Stimulated activated CD4-positive, alpha-beta T cell treated with anti-CD3 and anti-CD28 coated beads, Interleukin-15, amount 100 ng/mL, for 48 hours (primary cell): Measurements from ENCODE around the gene DDO.
"Not testable (repeated sequence)": the region's sequence is repeated elsewhere in the genome, so short reads cannot be mapped to it uniquely, and the experiment has no call there.

Experiments
- DNase-seq, 2 donors: peaks; one replicate each; pipeline ENCODE4 v3.0.0-alpha.2; 2020; ENCODE audit warnings: low read depth in 2 of 2

Gene DDO, protein sequence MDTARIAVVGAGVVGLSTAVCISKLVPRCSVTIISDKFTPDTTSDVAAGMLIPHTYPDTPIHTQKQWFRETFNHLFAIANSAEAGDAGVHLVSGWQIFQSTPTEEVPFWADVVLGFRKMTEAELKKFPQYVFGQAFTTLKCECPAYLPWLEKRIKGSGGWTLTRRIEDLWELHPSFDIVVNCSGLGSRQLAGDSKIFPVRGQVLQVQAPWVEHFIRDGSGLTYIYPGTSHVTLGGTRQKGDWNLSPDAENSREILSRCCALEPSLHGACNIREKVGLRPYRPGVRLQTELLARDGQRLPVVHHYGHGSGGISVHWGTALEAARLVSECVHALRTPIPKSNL

DNA sequence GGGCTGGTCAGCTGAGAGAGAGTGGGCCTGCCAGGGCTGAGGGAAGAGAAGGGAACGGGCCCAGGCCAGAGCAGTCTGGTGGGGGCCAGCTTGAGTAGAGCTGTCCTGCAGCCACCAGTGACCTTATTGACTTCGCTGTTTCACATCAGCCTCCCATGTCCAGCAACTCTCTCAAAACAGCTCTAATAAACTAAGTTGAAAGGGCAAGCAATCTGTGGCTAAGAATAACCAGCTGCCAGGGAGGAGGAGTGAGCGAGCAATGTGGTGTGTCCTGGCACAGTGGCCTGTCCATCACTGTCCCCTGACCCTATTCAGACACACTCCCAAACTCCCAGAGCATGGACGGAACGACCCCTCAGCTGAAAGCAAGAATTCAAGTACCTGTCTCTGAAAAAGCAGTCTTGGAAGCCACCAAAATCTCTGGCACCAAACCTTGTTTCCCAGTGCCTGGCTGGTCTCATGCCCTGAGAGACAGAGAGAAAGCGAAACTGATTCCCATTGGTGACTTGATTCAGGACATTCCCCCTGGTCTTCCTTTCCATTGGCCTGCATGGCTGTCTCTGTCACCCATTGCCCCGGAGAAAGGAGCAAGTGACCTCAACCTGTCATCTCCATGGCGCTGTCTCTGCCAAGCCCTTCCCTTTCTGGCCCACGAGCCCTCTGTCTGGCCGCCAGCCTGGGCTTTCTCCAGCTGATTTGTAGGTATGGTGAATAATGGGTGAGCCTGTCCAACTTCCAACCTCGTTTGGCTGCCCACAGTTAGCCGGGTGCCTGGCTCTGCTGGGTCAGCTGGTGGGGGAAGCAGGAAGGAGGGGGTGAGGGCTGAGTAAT lies at the start of gene DDO:
Gene DDO, minus strand, starts transcription at position 490 of the 831 bp plus-strand sequence. CDS start 2,113 bp downstream, outside the sequence.
- DNase-seq: no peak

DNA sequence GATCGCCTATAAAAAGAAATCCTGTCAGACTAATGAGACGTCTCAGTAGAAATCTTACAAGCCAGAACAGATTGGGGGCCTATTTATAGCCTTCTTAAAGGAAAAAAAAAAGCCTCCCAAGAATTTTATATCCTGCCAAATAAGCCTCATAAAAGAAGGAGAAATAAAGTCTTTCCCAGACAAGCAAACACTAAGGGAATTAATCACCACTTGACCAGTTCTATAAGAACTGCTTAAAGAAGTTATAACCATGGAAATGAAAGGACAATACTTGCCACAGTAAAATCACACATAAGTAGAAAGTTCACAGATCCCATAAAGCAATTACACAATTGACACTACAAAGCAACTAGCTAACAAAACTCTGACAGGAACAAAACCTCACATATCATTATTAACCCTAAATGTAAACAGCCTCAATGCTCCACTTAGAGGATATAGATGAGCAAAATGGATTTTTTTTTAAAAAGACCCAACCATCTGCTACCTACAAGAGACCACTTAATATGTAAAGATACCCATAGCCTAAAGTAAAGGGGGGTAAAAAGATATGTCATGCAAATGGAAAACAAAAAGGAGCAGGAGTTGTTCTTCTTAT lies 47.6 kb upstream of the DDO start:
- DNase-seq: no peak

DNA sequence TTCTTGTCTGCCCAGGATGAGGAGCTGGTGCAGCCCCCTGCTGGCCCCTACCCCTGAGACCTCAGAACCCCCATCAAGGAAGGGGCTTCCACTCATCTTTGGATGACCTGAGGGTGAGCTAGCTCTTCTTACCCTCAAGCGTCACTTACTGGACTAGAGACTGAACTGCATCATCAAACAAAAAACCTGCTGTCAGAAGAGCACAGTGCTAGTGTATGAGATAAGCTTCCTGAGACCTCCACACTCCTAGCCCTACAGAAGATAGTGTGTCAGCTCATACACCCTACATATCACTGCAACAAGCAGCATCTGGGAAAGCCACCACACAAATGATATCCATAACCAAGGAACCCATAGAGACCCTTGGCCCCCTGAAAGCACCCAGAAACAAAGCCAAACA lies 46.0 kb upstream of the DDO start:
- DNase-seq: no peak

DNA sequence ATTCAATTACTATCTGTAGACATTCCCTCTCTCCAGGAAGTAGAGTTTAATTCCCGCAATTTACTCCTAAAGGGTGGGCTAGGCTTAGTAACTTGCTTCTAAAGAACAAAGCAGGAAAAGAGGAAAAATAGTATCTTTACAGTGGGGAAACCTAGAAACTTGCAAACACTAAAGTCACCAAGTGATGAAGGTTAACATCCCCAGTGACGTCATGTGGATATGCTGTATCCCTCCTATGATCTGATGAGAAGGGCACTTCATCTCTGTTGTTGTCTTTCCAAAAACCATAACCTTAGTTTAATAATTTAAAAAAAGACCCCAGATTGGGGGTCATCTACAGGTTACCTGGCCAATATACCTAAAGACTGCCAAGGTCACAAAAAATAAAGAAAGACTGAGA lies 43.8 kb upstream of the DDO start:
- DNase-seq: no peak

DNA sequence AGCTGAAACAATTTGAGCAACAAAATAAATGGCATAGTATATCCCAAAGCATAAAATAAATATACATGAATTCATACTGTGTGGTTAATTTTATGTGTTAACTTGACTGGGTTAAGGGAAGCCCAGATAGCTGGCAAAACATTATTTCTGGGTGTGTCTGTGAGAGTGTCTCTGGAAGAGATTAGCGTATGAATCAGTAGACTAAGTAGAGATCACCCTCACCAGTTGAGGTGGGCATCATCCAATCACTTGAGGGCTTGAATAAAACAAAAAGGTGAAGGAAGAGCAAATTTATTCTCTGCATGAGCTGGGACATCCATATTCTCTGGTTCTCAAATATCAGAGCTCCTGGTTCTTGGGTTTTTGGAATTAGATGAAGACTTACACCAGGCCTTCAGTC lies 43.1 kb upstream of the DDO start:
- no peak for DNase-seq

DNA sequence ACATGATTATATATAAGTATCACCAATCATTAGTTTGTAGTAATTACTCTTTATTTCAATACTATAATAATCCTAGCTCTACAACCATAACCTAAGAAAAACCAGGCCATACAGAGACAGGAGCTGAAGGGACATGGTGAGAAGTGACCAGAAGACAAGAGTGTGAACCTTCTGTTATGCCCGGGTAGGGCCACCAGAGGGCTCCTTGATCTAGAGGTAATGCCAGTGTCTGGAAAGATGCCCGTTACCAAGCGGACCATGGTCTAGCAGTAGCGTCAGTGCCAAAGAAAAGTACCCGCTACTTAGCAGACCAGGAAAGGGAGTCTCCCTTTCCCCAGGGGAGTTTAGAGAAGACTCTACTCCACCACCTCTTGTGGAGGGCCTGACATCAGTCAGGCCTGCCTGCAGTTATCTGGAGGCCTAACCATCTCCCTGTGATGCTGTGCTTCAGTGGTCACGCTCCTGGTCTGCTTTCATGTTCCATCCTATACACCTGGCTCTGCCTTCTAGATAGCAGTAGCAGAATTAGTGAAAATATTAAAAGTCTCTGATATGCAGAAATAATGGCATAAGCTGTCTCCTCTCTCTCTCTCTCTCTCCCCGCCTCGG lies 42.3 kb upstream of the DDO start:
- DNase-seq: not testable (repeated sequence)

DNA sequence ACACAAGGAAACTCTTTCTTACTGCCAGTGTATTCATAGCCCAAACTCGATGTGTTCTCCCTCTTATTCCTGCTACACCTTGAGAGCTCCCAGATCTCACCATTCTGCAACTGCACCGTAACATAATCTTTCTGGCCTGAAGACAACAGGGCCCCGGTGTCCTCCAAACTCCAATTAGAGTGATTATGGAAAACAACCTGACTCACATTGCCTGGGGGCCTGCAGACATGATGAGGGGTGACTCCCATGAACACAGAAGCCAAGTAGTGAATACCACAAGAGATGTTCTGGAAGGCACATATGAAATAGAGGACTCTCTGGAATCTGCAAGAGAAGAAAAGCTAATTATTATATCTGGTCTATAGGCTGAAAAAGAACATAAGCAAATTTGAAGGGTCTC lies 41.3 kb upstream of the DDO start:
- no peak for DNase-seq

DNA sequence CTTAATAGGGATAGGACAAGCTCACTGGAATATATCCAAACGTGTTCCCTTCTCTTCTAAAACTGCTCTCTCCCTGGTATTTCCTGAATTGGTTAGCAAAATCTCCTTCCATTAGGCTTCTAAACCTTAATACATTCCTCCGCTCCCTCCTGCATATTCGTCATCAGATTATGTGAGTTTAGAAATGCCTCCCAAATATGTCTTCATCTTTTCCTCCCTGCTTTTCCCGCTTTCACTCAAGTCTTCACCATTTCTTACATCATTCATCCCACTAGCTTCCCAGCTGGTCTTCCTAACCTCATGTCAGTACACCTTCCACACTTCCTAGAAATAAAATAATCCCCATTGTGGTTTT lies 34.1 kb upstream of the DDO start:
- DNase-seq: no peak

DNA sequence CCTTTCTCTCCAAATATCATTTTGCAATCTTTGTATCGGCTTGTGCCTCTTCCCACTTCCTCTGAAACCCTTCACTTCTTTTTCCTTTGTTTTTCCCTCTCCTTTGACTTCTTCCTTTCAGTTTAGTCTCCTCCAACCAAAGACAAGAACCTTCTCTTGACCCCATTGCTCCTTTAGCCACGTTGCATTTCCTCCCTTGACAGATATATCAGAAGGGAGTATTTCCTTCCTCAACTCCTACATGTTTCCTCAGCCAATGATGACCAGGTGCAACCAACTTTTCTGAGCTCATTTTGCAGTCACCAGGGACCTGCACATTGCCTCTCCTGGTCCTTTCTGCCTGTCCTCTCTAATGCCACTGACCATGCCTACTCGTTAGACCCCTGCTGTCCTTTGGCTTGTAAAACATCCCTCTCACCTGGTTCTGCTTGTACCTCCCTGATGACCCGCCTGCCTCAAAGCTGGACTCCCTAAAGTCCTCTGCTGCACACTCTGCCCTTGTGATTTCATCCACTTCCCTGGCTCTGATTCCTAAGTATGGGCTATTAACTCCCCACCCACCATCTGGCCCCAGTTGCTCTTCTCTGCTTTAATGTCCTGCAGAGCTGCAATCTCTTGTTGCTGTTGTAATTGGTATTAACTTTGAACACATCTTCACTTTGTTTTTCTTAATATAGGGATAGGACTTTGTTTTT lies 33.6 kb upstream of the DDO start:
- no peak for DNase-seq

DNA sequence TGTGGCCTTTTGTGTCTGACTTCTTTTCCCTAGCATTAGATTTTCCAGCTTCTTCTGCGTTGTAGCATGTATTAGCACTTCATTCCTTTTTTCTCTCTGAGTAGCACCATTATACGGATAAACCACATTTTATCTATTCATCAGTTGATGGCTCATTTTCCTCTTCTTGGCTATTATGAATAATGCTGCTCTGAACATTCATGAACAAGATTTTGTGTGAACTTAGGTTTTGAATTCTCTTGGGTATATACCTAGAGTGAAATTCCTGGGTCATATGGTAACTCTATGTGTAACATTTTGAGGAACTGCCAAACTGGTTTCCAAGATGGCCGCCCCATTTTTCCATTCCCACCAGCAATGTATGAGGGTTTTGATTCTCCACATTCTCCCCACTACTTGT lies 32.4 kb upstream of the DDO start:
- DNase-seq: no peak

DNA sequence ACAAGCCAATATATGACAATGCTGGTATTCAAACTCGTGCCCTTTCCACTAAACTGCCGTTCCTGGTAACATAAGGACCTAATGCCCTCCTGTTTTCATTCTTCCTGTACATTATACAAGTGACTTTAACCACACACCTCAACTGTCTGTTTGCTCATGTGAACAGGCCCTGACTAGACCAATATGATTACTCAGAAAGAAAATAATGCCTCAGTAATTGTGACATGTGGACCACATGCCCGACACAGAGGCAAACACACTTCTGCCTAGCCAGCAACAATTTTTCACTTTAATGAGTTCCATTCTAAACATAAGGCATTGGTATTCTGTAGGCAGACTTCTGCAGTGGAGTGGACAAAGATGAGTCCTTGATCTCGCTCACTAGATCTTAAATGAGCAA lies 31.0 kb upstream of the DDO start:
- no peak for DNase-seq

DNA sequence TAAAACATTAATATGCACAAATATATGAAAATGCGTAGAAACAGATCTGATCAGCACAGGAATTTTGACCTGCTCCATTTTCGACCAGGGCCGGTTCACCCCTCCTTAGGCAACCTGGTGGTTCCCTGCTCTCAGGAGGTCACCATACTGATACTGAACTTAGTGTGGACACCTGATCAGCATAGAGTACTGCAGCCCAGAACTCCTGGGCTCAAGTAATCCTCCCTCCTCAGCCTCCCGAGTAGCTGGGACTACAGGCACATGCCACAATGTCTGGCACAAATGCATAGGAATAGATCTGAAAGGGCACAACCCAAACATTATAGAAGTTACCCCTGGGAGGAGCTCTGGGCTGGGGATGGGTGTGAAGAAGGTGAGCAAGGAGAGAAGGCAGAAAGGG lies 24.7 kb upstream of the DDO start:
- no peak for DNase-seq

DNA sequence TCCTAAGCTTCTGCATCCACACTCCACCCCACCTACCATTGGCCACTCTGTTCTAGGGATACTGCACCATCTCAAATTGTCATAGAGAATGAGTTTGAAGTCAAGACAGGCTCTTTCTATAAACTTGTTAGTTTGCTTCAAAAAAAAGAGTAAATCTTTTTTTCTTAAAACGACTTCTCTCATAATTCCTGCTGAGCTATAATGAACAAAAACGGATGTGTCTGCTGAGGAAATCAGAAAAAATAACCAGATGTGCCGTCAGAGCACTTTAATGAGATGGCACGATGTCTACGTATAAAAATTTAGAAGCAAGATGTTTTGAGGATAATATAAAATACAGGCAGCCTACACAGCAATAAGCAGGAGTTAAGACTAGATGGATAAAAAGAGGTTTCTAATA lies 24.0 kb upstream of the DDO start:
- DNase-seq: no peak

DNA sequence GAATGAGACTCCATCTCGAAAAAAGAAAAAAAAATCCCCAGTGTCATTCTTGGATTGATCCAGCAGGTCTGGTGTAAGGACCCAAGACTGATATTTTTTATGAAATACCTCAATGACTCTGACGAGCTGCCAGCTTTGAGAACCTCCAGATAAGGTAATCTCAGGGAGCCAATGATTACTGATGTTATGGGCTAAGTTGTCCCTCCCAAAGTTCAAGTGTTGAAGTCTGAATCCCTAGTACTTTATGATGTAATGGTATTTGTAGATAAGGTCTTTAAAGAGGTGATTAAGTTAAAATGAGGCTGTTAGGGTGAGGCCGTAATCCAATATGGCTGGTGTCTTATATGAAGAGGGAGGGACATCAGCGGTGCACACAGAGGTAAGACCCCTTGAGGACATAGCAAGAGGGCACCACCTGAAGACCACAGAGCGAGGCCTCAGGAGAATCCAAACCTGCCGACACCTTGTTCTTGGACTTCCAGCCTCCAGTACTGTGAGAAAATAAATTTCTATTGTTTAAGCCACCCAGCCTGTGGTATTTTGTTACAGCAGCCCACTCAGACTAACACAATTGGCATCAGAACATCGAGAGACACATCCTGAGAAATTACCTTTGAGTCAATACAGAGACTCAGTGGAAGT lies 19.7 kb upstream of the DDO start:
- no peak for DNase-seq

DNA sequence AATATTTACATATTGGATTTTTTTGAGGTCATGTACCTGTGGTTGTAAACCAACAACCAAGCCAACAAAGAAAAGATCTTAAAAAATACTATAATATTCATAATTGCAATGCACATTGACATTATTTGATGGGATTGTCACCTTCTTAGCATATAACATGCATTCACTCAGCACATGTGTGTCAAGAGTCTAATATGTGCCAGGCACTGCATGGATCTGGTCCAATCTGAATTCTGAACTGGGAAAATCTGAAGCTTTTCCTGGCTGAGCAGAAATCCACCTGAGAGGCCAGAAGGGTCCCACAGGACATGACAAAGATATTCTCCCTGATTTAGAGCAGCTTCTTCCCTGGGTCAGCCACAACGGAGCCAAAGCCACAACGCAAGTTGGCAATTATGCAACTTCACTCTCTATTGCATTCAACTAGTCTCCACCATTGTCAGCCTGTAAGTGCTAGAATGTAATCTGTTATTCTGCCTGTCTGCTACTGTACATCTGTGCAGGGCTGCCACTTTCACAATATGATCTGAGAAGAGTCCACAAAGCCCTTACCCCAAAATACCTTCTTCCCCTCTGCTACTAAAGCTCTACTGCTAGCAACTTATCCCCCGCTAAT lies 17.0 kb upstream of the DDO start:
- DNase-seq: no peak

DNA sequence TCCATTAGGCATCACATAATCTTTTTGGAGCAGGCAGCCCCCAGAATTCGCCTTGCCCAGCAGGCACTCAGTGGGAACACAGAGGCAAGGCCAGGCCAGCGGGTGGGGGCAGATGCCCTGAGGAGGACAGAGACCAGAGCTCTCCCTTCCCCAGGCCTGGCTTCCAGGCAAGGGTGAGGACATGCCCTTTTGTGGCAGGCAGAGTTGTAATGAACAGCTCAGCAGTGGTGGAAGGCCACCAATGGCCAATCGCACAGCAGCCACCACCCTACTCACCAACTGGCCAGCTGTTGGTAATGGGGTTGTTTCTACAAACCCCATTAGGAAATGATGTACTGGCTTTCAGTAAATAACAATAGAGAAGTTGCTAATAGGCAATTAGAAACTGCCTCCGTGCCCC lies 15.4 kb upstream of the DDO start:
- DNase-seq: no peak

DNA sequence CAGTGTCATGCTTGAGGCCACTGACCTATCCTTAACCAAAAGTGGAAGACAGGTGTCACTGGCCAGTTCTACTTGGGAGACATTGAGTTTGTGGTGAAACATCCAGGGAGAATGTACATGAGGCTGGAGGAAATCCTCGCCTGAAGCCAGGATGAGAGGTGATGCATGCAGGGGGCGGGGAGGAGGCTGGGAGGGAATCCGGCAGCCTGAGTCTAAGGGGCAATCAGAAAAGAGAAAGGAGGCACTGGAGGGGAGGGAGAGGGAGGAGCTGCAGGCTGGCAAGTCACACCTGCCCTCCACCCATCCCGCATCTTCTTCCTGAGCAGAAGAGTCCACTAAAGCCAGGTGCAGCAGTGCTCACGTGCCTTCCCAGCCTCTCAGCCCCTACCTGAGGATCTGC lies 14.9 kb upstream of the DDO start:
- no peak for DNase-seq

DNA sequence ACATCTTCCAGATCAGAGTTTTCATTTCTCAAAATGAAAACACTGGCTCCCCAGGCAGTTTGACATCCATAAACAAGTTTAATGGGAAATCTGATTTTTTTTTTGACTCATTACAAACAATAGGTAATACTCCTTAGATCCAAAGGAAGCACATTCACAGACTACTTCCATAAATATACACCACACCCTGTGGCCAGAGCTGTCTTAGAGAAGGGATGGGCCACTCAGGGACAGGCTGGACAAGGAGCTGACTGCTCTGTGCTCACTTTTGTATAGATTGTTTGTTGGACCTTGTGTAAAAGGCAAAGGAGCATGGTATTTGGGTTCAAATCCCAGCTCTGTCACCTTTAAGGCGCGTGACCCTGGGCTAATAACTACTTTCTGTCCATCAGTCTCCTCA lies 12.8 kb upstream of the DDO start:
- DNase-seq: no peak

DNA sequence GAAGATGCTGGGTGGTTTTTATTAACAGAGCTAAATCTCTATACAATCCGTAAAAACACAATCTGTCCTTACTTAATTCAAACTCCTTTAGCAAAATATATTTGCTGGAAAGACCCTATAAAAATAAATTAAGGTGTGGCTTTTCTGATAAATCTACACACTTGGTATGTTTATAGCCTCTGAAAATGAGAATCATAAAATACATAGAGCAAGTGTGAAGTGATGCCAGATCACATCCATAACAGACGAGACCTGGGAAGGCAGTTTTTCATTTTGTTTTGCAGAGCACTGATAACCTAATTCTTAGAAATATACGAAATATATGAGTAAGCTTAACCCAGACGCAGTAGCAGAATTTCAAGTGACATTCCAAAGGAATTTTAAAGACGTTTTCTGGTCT lies 10.4 kb upstream of the DDO start:
- DNase-seq: no peak

DNA sequence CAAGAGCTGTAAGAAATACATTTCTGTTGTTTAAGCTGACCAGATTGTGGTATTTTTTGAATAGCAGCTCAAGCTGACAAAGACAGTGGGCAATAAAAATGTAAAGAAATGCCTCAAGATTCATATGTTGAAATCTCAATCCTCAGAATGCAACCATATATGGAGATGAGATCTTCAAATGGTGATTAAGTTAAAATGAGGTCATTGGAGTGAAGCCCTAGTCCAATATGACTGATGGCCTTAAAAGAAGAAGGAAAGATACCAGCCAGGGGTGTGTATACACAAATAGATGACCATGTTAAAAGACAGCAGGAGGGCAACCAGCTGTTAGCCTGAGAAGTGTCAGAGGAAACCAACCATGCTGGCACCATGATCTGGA lies 7.1 kb upstream of the DDO start:
- no peak for DNase-seq
